ENCODE measurements around the gene PPM1H.

Gene PPM1H

DNA sequence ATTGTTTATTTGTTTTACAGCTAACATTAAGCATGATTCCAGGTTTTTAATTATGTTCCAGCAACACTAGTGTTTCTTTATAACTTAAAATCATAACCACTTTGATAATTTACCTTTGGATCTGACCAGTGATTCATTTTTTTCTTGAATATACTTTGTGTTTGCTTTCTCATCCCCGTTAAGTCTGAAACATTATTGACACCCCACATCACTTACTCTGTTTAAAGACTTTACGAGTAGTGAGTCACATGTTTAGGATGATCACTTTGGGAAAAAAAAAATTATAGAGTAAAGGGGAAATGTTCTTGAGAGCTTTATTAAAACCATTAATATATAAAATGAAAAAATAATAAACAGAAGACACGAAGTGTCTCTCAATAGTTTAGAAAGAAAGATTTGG is 336.1 kb downstream of the PPM1H start:
- no peaks in the 10 kb centered on the region for H3K27me3 ChIP-seq (ENCODE audit: control insufficient read depth, insufficient read depth, low read length)
- H3K27ac ChIP-seq (ENCODE audit: low read length), result no peak overlapping the region
- H3K36me3 ChIP-seq (ENCODE audit: control insufficient read depth, low read depth, low read length), result no peaks in the 10 kb centered on the region
- H3K9ac ChIP-seq (ENCODE audit: low read length), result no peak overlapping the region
- H3K4me1 ChIP-seq (ENCODE audit: control insufficient read depth, low read depth, low read length), result peaks cover 15% of the 10 kb centered on the region
- no peak overlapping the region for H3K4me3 ChIP-seq (ENCODE audit: low read length)
- no peaks in the 10 kb centered on the region for H3K9me3 ChIP-seq (ENCODE audit: control insufficient read depth, low read depth, low read length)

DNA sequence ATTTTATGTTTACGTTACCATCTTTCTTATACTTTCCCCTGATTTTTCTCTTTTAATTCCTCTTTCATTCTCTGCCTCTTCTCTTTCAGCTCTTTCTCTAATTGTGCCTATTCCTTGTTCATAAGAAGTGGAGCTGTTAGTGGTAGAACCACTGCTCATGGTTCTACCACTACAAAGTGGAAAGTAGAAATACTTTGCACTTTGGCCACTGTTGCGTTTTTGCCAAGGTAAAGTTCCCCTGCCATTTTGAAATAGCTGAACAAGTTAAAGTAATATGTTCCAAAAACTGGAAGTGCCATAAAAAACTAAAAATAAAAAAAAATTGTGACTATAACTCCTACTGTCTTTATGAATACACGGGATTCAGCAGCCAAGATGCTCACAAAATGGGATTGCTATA is 337.7 kb downstream of the PPM1H start:
- H3K27ac ChIP-seq (ENCODE audit: low read length), result no peak overlapping the region
- no peaks in the 10 kb centered on the region for H3K36me3 ChIP-seq (ENCODE audit: control insufficient read depth, low read depth, low read length)
- H3K9ac ChIP-seq (ENCODE audit: low read length), result no peak overlapping the region
- no peaks in the 10 kb centered on the region for H3K9me3 ChIP-seq (ENCODE audit: control insufficient read depth, low read depth, low read length)
- no peak overlapping the region for H3K4me3 ChIP-seq (ENCODE audit: low read length)
- no peaks in the 10 kb centered on the region for H3K27me3 ChIP-seq (ENCODE audit: control insufficient read depth, insufficient read depth, low read length)
- H3K4me1 ChIP-seq (ENCODE audit: control insufficient read depth, low read depth, low read length), result peaks cover 15% of the 10 kb centered on the region
